Measurements from ENCODE around the gene SLC39A11.
A peak's percentile ranks its signal among the peaks of the same experiment; 100 is the strongest.

SLC39A11 gene

GRCh38 chr17:72838068-72838467, 254.4 kb downstream of the SLC39A11 start:
- no peak for TF ChIP-seq CREB5 (CRISPR knock-in tag; IDR thresholded peaks at IDR 0.05; ENCODE audit: low read depth)
- TF ChIP-seq TOX (CRISPR knock-in tag; IDR thresholded peaks at IDR 0.05; ENCODE audit: borderline replicate concordance), result no peak
- TF ChIP-seq, protein P1, sequence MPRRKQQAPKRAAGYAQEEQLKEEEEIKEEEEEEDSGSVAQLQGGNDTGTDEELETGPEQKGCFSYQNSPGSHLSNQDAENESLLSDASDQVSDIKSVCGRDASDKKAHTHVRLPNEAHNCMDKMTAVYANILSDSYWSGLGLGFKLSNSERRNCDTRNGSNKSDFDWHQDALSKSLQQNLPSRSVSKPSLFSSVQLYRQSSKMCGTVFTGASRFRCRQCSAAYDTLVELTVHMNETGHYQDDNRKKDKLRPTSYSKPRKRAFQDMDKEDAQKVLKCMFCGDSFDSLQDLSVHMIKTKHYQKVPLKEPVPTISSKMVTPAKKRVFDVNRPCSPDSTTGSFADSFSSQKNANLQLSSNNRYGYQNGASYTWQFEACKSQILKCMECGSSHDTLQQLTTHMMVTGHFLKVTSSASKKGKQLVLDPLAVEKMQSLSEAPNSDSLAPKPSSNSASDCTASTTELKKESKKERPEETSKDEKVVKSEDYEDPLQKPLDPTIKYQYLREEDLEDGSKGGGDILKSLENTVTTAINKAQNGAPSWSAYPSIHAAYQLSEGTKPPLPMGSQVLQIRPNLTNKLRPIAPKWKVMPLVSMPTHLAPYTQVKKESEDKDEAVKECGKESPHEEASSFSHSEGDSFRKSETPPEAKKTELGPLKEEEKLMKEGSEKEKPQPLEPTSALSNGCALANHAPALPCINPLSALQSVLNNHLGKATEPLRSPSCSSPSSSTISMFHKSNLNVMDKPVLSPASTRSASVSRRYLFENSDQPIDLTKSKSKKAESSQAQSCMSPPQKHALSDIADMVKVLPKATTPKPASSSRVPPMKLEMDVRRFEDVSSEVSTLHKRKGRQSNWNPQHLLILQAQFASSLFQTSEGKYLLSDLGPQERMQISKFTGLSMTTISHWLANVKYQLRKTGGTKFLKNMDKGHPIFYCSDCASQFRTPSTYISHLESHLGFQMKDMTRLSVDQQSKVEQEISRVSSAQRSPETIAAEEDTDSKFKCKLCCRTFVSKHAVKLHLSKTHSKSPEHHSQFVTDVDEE (CRISPR knock-in tag; IDR thresholded peaks at IDR 0.05), result no peak
- no peak for TF ChIP-seq GLIS3 (CRISPR knock-in tag; IDR thresholded peaks at IDR 0.05)
- TF ChIP-seq, protein P2, sequence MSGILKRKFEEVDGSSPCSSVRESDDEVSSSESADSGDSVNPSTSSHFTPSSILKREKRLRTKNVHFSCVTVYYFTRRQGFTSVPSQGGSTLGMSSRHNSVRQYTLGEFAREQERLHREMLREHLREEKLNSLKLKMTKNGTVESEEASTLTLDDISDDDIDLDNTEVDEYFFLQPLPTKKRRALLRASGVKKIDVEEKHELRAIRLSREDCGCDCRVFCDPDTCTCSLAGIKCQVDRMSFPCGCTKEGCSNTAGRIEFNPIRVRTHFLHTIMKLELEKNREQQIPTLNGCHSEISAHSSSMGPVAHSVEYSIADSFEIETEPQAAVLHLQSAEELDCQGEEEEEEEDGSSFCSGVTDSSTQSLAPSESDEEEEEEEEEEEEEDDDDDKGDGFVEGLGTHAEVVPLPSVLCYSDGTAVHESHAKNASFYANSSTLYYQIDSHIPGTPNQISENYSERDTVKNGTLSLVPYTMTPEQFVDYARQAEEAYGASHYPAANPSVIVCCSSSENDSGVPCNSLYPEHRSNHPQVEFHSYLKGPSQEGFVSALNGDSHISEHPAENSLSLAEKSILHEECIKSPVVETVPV (CRISPR knock-in tag; IDR thresholded peaks at IDR 0.05), result no peak
- no peak for TF ChIP-seq ZC3H10 (CRISPR knock-in tag; IDR thresholded peaks at IDR 0.05)
- TF ChIP-seq ISL1 (CRISPR knock-in tag; IDR thresholded peaks at IDR 0.05), result no peak
- TF ChIP-seq OSR1 (CRISPR knock-in tag; IDR thresholded peaks at IDR 0.05), result no peak
- no peak for TF ChIP-seq RARB (CRISPR knock-in tag; IDR thresholded peaks at IDR 0.05)
- ATAC-seq, result no peak

DNA sequence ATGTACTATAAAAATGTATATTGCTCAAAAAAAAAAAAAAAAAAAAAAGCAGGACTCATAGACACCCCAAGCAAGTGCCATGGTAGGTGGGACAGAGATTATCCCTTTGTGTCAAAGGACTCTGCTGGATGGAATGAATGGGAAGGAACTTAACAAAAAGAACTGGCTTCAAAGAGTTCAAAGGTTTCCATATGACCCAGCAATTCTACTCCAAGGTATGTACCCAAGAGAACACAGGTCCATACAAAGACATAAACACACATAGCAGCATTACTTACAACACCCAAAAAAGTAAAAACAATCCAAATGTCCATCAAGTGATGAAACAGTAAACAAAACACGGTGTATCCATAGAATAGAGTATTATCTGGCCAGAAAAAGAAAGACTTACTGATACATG, 255.2 kb downstream of the SLC39A11 start:
- TF ChIP-seq TCF4 (CRISPR knock-in tag; IDR thresholded peaks at IDR 0.05; ENCODE audit: borderline replicate concordance) (no peak), GLIS3 (CRISPR knock-in tag; IDR thresholded peaks at IDR 0.05) (no peak), ZNF70 (CRISPR knock-in tag; IDR thresholded peaks at IDR 0.05) (no peak), RARB (CRISPR knock-in tag; IDR thresholded peaks at IDR 0.05) (no peak)
- ATAC-seq, result no peak

DNA sequence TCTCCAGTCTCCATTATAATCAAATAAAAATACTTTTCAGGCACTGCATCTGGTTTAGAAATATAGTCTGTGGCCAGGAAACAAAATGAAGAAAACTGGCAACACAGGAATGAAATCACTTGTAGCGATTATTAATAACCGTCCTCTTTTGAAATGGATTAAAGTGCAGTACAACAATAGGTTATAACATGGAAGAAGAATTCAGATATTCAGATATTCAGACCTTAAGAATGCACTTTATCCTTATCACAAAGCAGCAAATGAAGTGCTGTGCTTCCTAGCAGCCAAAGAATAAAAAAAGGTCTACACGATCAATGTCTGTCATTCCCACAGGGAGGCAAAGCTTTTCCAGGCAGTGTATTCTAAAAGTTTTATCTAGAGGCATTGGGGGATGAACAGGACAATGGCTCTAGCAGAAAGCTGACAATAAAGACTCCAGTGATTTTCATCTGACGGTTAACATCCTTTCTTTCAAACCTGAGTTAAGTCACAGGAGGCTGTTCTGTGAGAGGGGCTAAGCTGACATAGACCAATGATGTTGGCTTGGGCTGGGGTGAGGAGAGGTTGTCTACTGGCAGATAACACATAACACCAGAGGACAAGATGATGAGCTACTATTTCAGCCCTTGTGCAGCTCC, 259.2 kb downstream of the SLC39A11 start:
- TF ChIP-seq CSDC2 (CRISPR knock-in tag; IDR thresholded peaks at IDR 0.05) (no peak), ISL1 (CRISPR knock-in tag; IDR thresholded peaks at IDR 0.05) (peak; percentile 93)
- ATAC-seq, result no peak

- TF ChIP-seq TOX (CRISPR knock-in tag; IDR thresholded peaks at IDR 0.05; ENCODE audit: borderline replicate concordance), result no peak
- TF ChIP-seq CREB5 (CRISPR knock-in tag; IDR thresholded peaks at IDR 0.05; ENCODE audit: low read depth), result no peak
- no peak for TF ChIP-seq GLIS3 (CRISPR knock-in tag; IDR thresholded peaks at IDR 0.05)
- TF ChIP-seq, protein P3, sequence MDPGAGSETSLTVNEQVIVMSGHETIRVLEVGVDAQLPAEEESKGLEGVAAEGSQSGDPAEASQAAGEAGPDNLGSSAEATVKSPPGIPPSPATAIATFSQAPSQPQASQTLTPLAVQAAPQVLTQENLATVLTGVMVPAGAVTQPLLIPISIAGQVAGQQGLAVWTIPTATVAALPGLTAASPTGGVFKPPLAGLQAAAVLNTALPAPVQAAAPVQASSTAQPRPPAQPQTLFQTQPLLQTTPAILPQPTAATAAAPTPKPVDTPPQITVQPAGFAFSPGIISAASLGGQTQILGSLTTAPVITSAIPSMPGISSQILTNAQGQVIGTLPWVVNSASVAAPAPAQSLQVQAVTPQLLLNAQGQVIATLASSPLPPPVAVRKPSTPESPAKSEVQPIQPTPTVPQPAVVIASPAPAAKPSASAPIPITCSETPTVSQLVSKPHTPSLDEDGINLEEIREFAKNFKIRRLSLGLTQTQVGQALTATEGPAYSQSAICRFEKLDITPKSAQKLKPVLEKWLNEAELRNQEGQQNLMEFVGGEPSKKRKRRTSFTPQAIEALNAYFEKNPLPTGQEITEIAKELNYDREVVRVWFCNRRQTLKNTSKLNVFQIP (CRISPR knock-in tag; IDR thresholded peaks at IDR 0.05; ENCODE audit: borderline replicate concordance, low read depth), result no peak
- no peak for TF ChIP-seq CSDC2 (CRISPR knock-in tag; IDR thresholded peaks at IDR 0.05)
- TF ChIP-seq, protein P4, sequence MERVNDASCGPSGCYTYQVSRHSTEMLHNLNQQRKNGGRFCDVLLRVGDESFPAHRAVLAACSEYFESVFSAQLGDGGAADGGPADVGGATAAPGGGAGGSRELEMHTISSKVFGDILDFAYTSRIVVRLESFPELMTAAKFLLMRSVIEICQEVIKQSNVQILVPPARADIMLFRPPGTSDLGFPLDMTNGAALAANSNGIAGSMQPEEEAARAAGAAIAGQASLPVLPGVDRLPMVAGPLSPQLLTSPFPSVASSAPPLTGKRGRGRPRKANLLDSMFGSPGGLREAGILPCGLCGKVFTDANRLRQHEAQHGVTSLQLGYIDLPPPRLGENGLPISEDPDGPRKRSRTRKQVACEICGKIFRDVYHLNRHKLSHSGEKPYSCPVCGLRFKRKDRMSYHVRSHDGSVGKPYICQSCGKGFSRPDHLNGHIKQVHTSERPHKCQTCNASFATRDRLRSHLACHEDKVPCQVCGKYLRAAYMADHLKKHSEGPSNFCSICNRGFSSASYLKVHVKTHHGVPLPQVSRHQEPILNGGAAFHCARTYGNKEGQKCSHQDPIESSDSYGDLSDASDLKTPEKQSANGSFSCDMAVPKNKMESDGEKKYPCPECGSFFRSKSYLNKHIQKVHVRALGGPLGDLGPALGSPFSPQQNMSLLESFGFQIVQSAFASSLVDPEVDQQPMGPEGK (CRISPR knock-in tag; IDR thresholded peaks at IDR 0.05; ENCODE audit: borderline replicate concordance), result no peak
- no peak for TF ChIP-seq ZNF70 (CRISPR knock-in tag; IDR thresholded peaks at IDR 0.05)
- no peak for TF ChIP-seq BACH2 (CRISPR knock-in tag; IDR thresholded peaks at IDR 0.05; ENCODE audit: borderline replicate concordance)
- no peak for TF ChIP-seq ISL1 (CRISPR knock-in tag; IDR thresholded peaks at IDR 0.05)
- TF ChIP-seq SNAI2 (CRISPR knock-in tag; IDR thresholded peaks at IDR 0.05), result no peak
- TF ChIP-seq PPARA (CRISPR knock-in tag; IDR thresholded peaks at IDR 0.05; ENCODE audit: borderline replicate concordance), result no peak
- TF ChIP-seq, protein P1 (CRISPR knock-in tag; IDR thresholded peaks at IDR 0.05), result no peak
- TF ChIP-seq ZNF8 (CRISPR knock-in tag; IDR thresholded peaks at IDR 0.05), result no peak
- TF ChIP-seq, protein P2 (CRISPR knock-in tag; IDR thresholded peaks at IDR 0.05), result no peak
- no peak for TF ChIP-seq OSR1 (CRISPR knock-in tag; IDR thresholded peaks at IDR 0.05)
- TF ChIP-seq TCF4 (CRISPR knock-in tag; IDR thresholded peaks at IDR 0.05; ENCODE audit: borderline replicate concordance), result no peak
- no peak for TF ChIP-seq ZFP3 (CRISPR knock-in tag; IDR thresholded peaks at IDR 0.05)
- no peak for ATAC-seq
These were observed 260.2 kb downstream of the SLC39A11 start for GRCh38 chr17:72832306-72832705.

All from SK-N-SH treated with all-trans-retinoic acid at 6 μM for 48 hours (cell line).